GM11168 (cell line): ENCODE data around the gene TUBG1.
"Not testable (repeated sequence)": the region's sequence is repeated elsewhere in the genome, so short reads cannot be mapped to it uniquely, and the experiment has no call there.

Source experiments
- in situ Hi-C: fragments of 300-500 bp; cut with MboI; formaldehyde crosslinking; loops from one replicate; pipeline ENCODE4 v1.12.0; 2022; ENCODE audit warnings: low sequenced_read_pairs; ENCODE audit not compliant: unreplicated experiment

The TUBG1 gene

GRCh38 chr17:42617956-42618431, 8.5 kb downstream of the TUBG1 start:
- in situ Hi-C loops: no loop called here

- in situ Hi-C loops: no loop called here
Observed at GRCh38 chr17:42618442-42619150, 9.1 kb downstream of the TUBG1 start.

GRCh38 chr17:42621987-42622386, 12.5 kb downstream of the TUBG1 start:
- in situ Hi-C loops: not testable (repeated sequence)

- in situ Hi-C loops: no loop called here
Observed at GRCh38 chr17:42623271-42623670, 13.8 kb downstream of the TUBG1 start.

- in situ Hi-C loops: no loop called here
Observed at GRCh38 chr17:42623732-42624596, 14.5 kb downstream of the TUBG1 start.

- in situ Hi-C loops: not testable (repeated sequence)
Observed at GRCh38 chr17:42627032-42627764, 17.7 kb downstream of the TUBG1 start.

GRCh38 chr17:42629411-42630009, 20.0 kb downstream of the TUBG1 start:
- in situ Hi-C loops: no loop called here

- in situ Hi-C loops: no loop called here
Observed at GRCh38 chr17:42632949-42633444, 23.5 kb downstream of the TUBG1 start.

GRCh38 chr17:42639525-42640113, 30.1 kb downstream of the TUBG1 start:
- in situ Hi-C loops: no loop called here

- in situ Hi-C loops: no loop called here
Observed at GRCh38 chr17:42640121-42640520, 30.6 kb downstream of the TUBG1 start.

- in situ Hi-C loops: no loop called here
Observed at GRCh38 chr17:42642336-42642735, 32.9 kb downstream of the TUBG1 start.

- in situ Hi-C loops: no loop called here
Observed at GRCh38 chr17:42647778-42648177, 38.3 kb downstream of the TUBG1 start.

- in situ Hi-C loops: no loop called here
Observed at GRCh38 chr17:42651392-42651791, 41.9 kb downstream of the TUBG1 start.

- in situ Hi-C loops: no loop called here
Observed at GRCh38 chr17:42653179-42654124, 44.0 kb downstream of the TUBG1 start.

GRCh38 chr17:42655528-42655927, 46.0 kb downstream of the TUBG1 start:
- in situ Hi-C loops: no loop called here

- in situ Hi-C loops: no loop called here
Observed at GRCh38 chr17:42657824-42658588, 48.5 kb downstream of the TUBG1 start.

GRCh38 chr17:42659079-42659931, 49.8 kb downstream of the TUBG1 start, which contains the start of gene TUBG2:
Gene TUBG2, plus strand, starts transcription at chr17:42659284. Its CDS starts 220 bp downstream, at chr17:42659504.
- in situ Hi-C loops: no loop called here
